Epithelial cell of esophagus (primary cell): ENCODE measurements around the gene BNIP5.
A peak's percentile ranks its signal among the peaks of the same experiment; 100 is the strongest.

ENCODE experiments used
- DNase-seq: peaks from one replicate; pipeline ENCODE4 v3.0.0; 2010; ENCODE audit warnings: low read depth
- H3K4me3 ChIP-seq: 2 replicates; pipeline ENCODE4 v1.5.1; 2011; ENCODE audit warnings: mild to moderate bottlenecking, low read length, control low read depth
- CTCF ChIP-seq: IDR thresholded peaks from 2 replicates; pipeline ENCODE4 v1.5.1; 2011; ENCODE audit warnings: low read depth, mild to moderate bottlenecking, low read length, control low read depth, inconsistent platforms; ENCODE audit not compliant: insufficient read depth; ENCODE audit errors: missing control alignments

BNIP5 gene

GRCh38 chr6:36268478-36269275, 68.0 kb downstream of the BNIP5 start:
- peak; percentile 32 for DNase-seq
- no peak for TF ChIP-seq CTCF
- no peak overlapping the region for H3K4me3 ChIP-seq

- no peak for TF ChIP-seq CTCF
- H3K4me3 ChIP-seq, result no peak overlapping the region
- DNase-seq, result peak; percentile 83
Measured at GRCh38 chr6:36267731-36268477, 68.8 kb downstream of the BNIP5 start.

GRCh38 chr6:36266913-36267644, 69.6 kb downstream of the BNIP5 start:
- TF ChIP-seq CTCF, result no peak
- H3K4me3 ChIP-seq, result no peak overlapping the region
- peak; percentile 51 for DNase-seq
